GM21619 (cell line): ENCODE data around the gene APEH.
A peak's percentile ranks its signal among the peaks of the same experiment; 100 is the strongest.
"Not testable (repeated sequence)": the region's sequence is repeated elsewhere in the genome, so short reads cannot be mapped to it uniquely, and the experiment has no call there.

ENCODE experiments used
- ATAC-seq: cut with Tn5 transposase; IDR thresholded peaks from one replicate; pipeline ENCODE4 v1.9.1; 2021; ENCODE audit not compliant: unreplicated experiment

Gene APEH

GRCh38 chr3:49689046-49689907, 15.1 kb downstream of the APEH start, which contains the start of the genes MST1 and RNF123:
Gene MST1 (minus strand): TSS chr3:49689474. CDS start chr3:49688691, 783 bp downstream.
Gene RNF123 (plus strand): TSS chr3:49689557. CDS start chr3:49691166, 1,609 bp downstream.
- ATAC-seq, result peak; percentile 56

DNA sequence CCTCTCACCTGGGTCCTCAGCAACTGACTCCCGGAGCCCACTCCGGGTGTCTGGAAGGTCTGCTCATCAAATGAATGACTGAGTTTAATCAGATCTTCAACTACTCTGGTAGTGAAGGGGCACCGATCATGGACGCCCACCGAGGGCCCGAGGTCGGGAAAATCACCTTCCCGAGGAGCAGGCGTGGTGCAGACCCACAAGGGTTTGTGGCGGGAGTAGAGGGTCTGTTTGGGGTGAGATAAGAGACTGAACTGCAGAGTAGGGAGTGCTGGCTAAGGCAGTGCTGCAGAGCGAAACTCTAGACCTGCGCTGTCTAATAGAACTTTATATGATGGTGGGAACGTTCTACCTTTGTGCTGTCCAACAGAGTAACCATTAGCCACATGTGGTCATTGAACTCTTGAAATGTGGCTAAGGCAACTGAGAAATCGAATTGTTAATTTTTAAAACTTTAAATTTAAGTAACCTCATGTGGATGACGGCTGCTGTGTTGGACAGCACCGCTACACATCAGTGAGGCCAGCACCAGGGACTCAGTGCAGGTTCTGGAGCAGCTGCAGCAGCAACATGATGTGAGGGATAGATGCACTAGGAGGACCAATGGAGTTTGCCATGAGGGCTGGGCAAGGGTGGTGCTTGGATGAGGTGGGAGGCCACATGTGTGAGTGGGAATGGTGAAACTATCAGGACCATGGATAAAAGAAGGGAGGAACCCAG, 15.9 kb downstream of the APEH start:
- not testable (repeated sequence) for ATAC-seq

- ATAC-seq, result not testable (repeated sequence)
These were observed 16.7 kb downstream of the APEH start for GRCh38 chr3:49690856-49691255.

DNA sequence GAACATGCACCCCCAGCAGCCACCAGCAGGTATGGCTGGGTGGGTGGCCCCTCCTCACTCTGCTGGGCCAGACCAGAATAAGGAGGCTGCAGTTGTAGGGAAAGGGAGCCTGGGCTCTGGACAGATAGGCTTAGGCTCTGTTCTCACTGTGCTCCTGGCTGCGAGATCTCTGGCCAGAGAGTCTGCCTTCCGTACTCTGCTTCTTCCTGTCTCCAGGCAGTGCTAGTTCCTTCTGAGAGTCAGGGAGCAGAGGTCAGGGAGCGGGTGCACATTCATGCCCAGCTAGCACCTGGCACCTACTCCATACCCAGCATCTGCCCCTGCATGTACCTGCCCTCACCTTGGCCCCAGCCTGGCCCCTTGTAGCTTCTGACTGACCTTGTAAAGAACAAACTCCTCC, 17.3 kb downstream of the APEH start:
- ATAC-seq, result not testable (repeated sequence)

GRCh38 chr3:49694409-49695070, 20.4 kb downstream of the APEH start:
- not testable (repeated sequence) for ATAC-seq

DNA sequence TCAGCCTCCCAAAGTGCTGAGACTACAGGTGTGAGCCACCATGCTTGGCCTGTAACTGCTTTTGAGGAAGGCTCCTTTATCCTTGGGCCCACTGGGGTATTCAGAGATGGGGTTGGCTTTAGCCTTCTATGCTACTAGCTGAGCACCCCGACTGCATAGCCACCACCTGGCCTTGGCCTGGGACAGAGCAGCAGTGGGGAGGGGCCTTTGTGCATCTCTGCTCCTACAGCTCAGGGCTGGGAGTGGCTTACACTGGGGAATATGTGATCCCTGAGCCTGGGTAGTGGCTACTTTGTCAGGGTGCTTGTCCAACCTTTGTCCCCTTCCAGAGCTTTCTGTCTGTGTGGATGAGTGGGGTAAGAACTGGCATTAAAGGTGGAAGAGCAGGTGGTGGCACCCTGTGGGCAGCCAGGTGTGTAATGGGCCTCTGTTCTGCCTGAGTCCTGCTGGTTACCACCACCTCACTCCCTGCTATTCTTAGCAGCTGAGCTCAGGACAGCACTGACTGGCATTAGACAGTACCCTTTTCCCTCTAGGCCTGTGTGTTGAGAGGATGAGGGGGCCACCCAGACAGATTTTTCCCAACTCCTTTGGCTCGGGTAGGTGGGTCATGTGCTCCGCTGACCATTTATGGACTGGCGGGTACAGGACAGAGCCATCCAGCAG, 21.3 kb downstream of the APEH start:
- not testable (repeated sequence) for ATAC-seq

DNA sequence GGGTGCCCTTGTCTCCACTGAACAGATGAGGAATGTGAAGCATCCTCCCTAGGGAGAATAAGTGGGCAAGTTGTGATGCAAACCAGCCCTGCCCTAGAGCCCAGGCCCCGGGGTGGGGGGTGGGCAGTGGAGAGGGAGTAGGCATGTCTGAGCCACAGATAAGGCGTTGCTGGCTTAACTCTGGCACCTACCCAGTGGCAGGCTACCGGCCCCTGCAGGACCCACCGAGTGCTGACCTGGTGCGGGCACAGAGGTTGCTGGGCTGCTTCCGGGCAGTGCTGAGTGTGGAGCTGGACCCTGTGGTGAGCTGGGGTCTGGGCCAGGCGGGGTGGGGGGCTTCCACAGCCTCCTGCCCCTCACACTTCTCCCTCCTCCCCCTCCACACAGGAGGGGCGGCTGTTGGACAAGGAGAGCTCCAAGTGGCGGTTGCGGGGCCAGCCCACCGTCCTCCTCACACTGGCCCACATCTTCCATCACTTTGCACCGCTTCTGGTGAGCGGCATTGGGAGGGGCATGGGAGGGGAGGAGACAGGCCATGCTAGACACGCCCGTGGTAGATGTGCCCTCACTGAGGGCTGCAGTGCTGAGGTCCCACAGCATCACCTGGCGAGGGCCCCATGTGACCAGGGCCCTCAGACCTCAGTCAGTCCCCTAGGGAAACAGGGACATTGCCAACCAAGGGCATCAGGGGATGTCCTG, 25.3 kb downstream of the APEH start:
- ATAC-seq, result no peak

DNA sequence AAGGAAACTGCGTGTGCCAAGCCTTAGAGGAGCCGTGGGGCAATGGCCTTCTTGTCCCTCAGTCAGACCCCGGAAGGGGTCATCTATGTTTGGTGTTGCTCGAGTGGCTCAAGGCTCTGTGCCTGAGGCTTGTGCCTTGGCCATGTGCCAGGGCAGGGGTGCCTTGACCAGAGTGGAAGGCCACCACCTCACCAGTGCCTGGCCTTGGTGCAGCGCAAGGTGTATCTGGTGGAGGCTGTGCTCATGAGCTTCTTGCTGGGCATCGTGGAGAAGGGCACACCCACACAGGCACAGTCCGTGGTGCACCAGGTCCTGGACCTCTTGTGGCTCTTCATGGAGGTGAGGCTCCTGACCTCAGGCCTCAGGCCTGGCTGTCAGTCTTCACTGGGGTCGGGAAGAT, 25.9 kb downstream of the APEH start:
- ATAC-seq, result no peak

- no peak for ATAC-seq
These were observed 26.4 kb downstream of the APEH start for GRCh38 chr3:49700453-49701128.

GRCh38 chr3:49701388-49702077, 27.4 kb downstream of the APEH start:
- ATAC-seq, result no peak

- ATAC-seq, result no peak
These were observed 28.5 kb downstream of the APEH start for GRCh38 chr3:49702672-49703071.

- ATAC-seq, result peak; percentile 68
These were observed 29.3 kb downstream of the APEH start for GRCh38 chr3:49703443-49703927.

DNA sequence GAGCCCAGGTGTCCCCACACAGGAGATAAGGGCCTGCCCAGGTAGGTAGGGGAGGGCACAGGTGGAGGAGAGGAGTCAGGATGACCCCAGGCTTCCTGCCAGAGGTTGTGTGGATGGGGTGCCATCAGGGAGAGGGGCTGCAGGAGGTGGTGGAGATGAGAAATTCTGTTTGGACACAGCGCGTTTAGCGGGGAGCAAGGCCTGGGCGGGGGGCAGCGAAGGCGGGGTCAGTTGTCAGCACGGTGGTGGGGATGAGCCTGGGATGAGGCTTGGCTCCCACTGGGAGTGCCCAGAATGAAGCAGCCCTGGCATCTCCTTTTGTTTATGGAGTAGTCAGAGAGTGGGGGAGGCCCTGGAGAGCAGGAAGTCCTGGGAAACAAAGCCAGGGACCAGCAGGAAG, 29.8 kb downstream of the APEH start:
- no peak for ATAC-seq

- no peak for ATAC-seq
These were observed 30.5 kb downstream of the APEH start for GRCh38 chr3:49704629-49705028.

- no peak for ATAC-seq
These were observed 31.3 kb downstream of the APEH start for GRCh38 chr3:49705390-49705960.

DNA sequence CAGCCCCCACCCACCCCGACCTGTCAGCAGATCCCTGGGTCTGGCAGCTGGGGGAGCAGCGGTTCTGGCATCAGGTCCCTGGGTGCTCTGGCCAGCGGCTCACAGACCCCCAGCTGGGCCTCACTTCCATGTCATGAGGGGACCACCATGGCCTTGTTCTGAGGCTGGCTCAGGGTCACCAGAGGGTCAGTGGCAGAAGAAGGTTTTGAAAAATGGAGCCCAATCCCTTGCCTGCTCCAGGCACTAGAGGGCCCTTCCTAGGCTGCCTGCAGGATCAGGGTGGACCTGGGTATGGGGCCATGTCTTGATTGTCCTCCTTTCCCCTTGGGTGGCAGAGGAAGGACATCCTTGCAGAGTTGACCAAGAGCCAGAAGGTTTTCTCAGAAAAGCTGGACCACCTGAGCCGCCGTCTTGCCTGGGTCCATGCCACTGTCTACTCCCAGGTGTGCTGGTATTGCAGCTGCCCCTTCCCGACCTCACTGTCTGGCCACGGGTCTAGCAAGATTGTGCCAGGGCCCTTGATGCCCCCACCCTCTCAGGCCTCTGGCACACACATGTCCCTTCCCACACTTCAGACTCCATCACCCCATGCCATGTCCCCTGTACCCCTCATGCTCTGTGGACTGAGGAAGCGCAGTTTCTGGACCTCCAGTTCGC, 32.4 kb downstream of the APEH start:
- no peak for ATAC-seq

- ATAC-seq, result no peak
These were observed 32.9 kb downstream of the APEH start for GRCh38 chr3:49707113-49707480.

- no peak for ATAC-seq
These were observed 35.7 kb downstream of the APEH start for GRCh38 chr3:49709852-49710251.
